ENCODE measurements around the gene TEAD3.

Gene TEAD3

DNA sequence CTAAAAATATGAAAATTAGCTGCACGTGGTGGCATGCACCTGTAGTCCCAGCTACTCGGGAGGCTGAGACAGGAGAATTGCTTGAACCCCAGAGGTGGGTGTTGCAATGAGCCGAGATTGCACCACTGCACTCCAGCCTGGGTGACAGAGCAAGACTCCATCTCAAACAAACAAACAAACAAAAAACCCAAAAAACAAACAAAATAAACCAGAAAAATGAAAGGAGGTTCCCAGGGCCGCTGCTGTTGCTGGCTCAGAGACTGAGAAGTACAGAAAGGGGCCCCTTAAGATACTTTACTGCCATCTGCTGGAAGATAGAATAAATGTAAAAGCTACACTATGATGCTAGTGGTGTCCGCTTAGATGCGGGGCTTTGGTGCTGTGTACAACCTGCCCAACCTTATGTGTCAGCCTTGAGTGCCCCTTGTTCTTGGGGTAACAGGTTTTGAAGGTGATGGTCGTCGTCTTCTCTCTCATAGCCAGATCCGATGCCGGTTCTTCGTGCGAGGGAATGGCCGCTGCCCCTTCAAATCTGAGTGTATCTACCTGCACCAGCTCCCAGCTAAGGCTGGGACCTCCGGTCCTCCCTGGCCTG lies 47.5 kb downstream of the TEAD3 start:
- no peak overlapping the region for H3K4me3 ChIP-seq (ENCODE audit: severe bottlenecking)
- H3K27ac ChIP-seq (ENCODE audit: poor library complexity, severe bottlenecking) = no peak overlapping the region
- ATAC-seq (ENCODE audit: low read depth) (peak; percentile 66), DNase-seq (ENCODE audit: low spot score) (no peak)
- H3K36me3 ChIP-seq (ENCODE audit: low read depth) = peaks cover 1% of the 10 kb centered on the region; the same call in 1 of the 2 replicates
- TF ChIP-seq, protein P1, sequence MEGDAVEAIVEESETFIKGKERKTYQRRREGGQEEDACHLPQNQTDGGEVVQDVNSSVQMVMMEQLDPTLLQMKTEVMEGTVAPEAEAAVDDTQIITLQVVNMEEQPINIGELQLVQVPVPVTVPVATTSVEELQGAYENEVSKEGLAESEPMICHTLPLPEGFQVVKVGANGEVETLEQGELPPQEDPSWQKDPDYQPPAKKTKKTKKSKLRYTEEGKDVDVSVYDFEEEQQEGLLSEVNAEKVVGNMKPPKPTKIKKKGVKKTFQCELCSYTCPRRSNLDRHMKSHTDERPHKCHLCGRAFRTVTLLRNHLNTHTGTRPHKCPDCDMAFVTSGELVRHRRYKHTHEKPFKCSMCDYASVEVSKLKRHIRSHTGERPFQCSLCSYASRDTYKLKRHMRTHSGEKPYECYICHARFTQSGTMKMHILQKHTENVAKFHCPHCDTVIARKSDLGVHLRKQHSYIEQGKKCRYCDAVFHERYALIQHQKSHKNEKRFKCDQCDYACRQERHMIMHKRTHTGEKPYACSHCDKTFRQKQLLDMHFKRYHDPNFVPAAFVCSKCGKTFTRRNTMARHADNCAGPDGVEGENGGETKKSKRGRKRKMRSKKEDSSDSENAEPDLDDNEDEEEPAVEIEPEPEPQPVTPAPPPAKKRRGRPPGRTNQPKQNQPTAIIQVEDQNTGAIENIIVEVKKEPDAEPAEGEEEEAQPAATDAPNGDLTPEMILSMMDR (IDR thresholded peaks at IDR 0.05; ENCODE audit: poor library complexity, severe bottlenecking) = peak; percentile 88
- no peaks in the 10 kb centered on the region for H3K27me3 ChIP-seq (ENCODE audit: insufficient read depth, poor library complexity, severe bottlenecking)
- peaks cover 9% of the 10 kb centered on the region for H3K4me1 ChIP-seq (ENCODE audit: insufficient read depth, poor library complexity, severe bottlenecking)
- no peaks in the 10 kb centered on the region for H3K9me3 ChIP-seq (ENCODE audit: severe bottlenecking)

DNA sequence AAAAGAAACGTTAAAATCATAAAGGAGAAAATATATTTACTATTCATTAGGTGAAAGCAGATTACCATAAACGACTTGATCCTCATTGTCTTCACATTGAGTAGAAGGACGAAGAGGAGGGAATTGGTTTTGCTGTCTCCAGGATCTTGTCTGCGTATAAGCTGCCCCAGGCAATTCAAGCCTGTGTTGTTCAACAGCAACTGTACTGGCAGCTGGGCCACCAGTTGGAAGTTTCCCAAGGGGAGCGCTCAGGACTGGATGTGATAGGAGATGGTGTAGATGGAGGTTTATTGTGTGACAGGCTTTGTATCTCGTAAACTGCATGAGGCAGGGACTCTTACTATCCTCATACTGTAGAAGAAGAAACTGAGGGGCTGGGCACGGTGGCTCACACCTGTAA lies 48.7 kb downstream of the TEAD3 start:
- no peak overlapping the region for H3K27ac ChIP-seq (ENCODE audit: poor library complexity, severe bottlenecking)
- H3K4me3 ChIP-seq (ENCODE audit: severe bottlenecking) = no peak overlapping the region
- no peaks in the 10 kb centered on the region for H3K27me3 ChIP-seq (ENCODE audit: insufficient read depth, poor library complexity, severe bottlenecking)
- DNase-seq (ENCODE audit: low spot score) (no peak), ATAC-seq (ENCODE audit: low read depth) (no peak)
- no peaks in the 10 kb centered on the region for H3K4me1 ChIP-seq (ENCODE audit: insufficient read depth, poor library complexity, severe bottlenecking)
- no peaks in the 10 kb centered on the region for H3K9me3 ChIP-seq (ENCODE audit: severe bottlenecking)
- TF ChIP-seq, protein P1 (IDR thresholded peaks at IDR 0.05; ENCODE audit: poor library complexity, severe bottlenecking) = no peak
- H3K36me3 ChIP-seq (ENCODE audit: low read depth) = no peaks in the 10 kb centered on the region

- H3K27ac ChIP-seq (ENCODE audit: poor library complexity, severe bottlenecking) = no peak overlapping the region
- no peaks in the 10 kb centered on the region for H3K4me1 ChIP-seq (ENCODE audit: insufficient read depth, poor library complexity, severe bottlenecking)
- H3K4me3 ChIP-seq (ENCODE audit: severe bottlenecking) = no peak overlapping the region
- no peaks in the 10 kb centered on the region for H3K27me3 ChIP-seq (ENCODE audit: insufficient read depth, poor library complexity, severe bottlenecking)
- no peaks in the 10 kb centered on the region for H3K36me3 ChIP-seq (ENCODE audit: low read depth)
- no peak for ATAC-seq (ENCODE audit: low read depth)
- TF ChIP-seq, protein P1 (IDR thresholded peaks at IDR 0.05; ENCODE audit: poor library complexity, severe bottlenecking) = no peak
- no peak for DNase-seq (ENCODE audit: low spot score)
- H3K9me3 ChIP-seq (ENCODE audit: severe bottlenecking) = no peaks in the 10 kb centered on the region
Measured at GRCh38 chr6:35445691-35446090, 51.2 kb downstream of the TEAD3 start.

- TF ChIP-seq, protein P1 (IDR thresholded peaks at IDR 0.05; ENCODE audit: poor library complexity, severe bottlenecking) = no peak
- no peaks in the 10 kb centered on the region for H3K4me1 ChIP-seq (ENCODE audit: insufficient read depth, poor library complexity, severe bottlenecking)
- H3K27me3 ChIP-seq (ENCODE audit: insufficient read depth, poor library complexity, severe bottlenecking) = no peaks in the 10 kb centered on the region
- no peak overlapping the region for H3K27ac ChIP-seq (ENCODE audit: poor library complexity, severe bottlenecking)
- H3K4me3 ChIP-seq (ENCODE audit: severe bottlenecking) = no peak overlapping the region
- H3K36me3 ChIP-seq (ENCODE audit: low read depth) = no peaks in the 10 kb centered on the region
- no peak for DNase-seq (ENCODE audit: low spot score)
- no peaks in the 10 kb centered on the region for H3K9me3 ChIP-seq (ENCODE audit: severe bottlenecking)
- ATAC-seq (ENCODE audit: low read depth) = no peak
Measured at GRCh38 chr6:35443341-35444030, 53.4 kb downstream of the TEAD3 start.

DNA sequence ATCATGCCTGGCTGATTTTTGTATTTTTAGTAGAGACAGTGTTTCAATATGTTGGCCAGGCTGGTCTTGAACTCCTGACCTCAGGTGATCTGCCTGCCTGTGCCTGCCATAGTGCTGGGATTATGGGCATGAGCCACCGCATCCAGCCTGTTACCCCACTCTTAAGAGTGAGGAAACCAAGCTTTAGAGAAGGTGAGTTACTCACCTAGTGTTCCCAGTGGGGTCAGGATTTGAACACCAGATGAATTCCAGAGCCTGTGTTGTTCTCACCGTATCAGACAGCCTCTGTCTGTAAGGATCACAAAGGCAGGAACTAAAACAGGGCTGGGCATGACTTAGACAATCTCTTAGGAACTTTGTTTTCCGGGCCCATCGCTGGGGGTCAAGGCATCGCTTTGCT lies 54.2 kb downstream of the TEAD3 start:
- H3K27me3 ChIP-seq (ENCODE audit: insufficient read depth, poor library complexity, severe bottlenecking) = no peaks in the 10 kb centered on the region
- peak; percentile 27; the same call in 1 of the 3 replicates for ATAC-seq (ENCODE audit: low read depth)
- DNase-seq (ENCODE audit: low spot score) = no peak
- no peak overlapping the region for H3K27ac ChIP-seq (ENCODE audit: poor library complexity, severe bottlenecking)
- no peak overlapping the region for H3K4me3 ChIP-seq (ENCODE audit: severe bottlenecking)
- no peaks in the 10 kb centered on the region for H3K9me3 ChIP-seq (ENCODE audit: severe bottlenecking)
- H3K36me3 ChIP-seq (ENCODE audit: low read depth) = no peaks in the 10 kb centered on the region
- no peaks in the 10 kb centered on the region for H3K4me1 ChIP-seq (ENCODE audit: insufficient read depth, poor library complexity, severe bottlenecking)
- TF ChIP-seq, protein P1 (IDR thresholded peaks at IDR 0.05; ENCODE audit: poor library complexity, severe bottlenecking) = no peak
